K562 (cell line): ENCODE results near the gene NDUFA5. TPM values are rescaled to one million over a fixed set of nuclear protein-coding genes. Genes with fewer than 3 reads are reported as not detected.
"Not testable (repeated sequence)": the region's sequence is repeated elsewhere in the genome, so short reads cannot be mapped to it uniquely, and the experiment has no call there.

ENCODE experiments used
- ATAC-seq: fragments of 200-7000 bp; cut with Tn5 transposase; 3 replicates; pipeline ENCODE4 v1.9.1; 2020; ENCODE audit warnings: moderate library complexity
- BruUV-seq: library from RNA; stranded (reverse); fragments of 400-500 nt; replicated peaks from 2 replicates; lab custom pipeline; 2021; lab: Mats Ljungman, UMichigan
- CTCF ChIA-PET: fragments of 300-600 bp; formaldehyde crosslinking; extraction: SDS; loops from one replicate; lab custom pipeline; 2021; ENCODE audit warnings: low intra/inter-chr PET ratio; lab: Yijun Ruan, JAX
- POLR2A ChIA-PET: fragments of 300-600, 350-650 bp; sonication (Branson Sonifier 250); formaldehyde crosslinking; extraction: SDS; loops from one replicate; lab custom pipeline; 2021; ENCODE audit warnings: antibody characterized with exemption, inconsistent platforms; lab: Yijun Ruan, JAX
- DNase-seq, 4 experiments: peaks; one replicate each; pipeline versions ENCODE4 v3.0.0 to v3.0.0-alpha.2; 2011 to 2018; ENCODE audit warnings: low spot score in 3 of 4, mixed read lengths in 3 of 4; ENCODE audit errors: extremely low read depth in 1 of 4
- FAIRE-seq: peaks from 2 replicates; lab custom pipeline; 2011; peaks lifted over from hg19 to GRCh38; lab: Jason Lieb, UNC
- H2AFZ ChIP-seq: 2 replicates; pipeline ENCODE4 v1.6.0; 2011; ENCODE audit warnings: low read depth, low read length, control low read depth, inconsistent platforms
- H3K27ac ChIP-seq: fragments of 200-600 bp; 3 replicates; pipeline ENCODE4 v1.8.0; 2011; ENCODE audit warnings: low read depth, mild to moderate bottlenecking, control low read depth, inconsistent platforms, low read length, moderate library complexity, mixed read lengths; ENCODE audit errors: extremely low read depth
- H3K27me3 ChIP-seq, 2 experiments: fragments of 300-600 bp in 1 of 2; 2 replicates in 1 of 2; 3 replicates in 1 of 2; pipeline versions ENCODE4 v1.6.0 to v1.8.0; 2011; ENCODE audit warnings: inconsistent platforms in 2 of 2, low read length in 2 of 2, mild to moderate bottlenecking in 1 of 2, mixed read lengths in 1 of 2, moderate library complexity in 1 of 2; ENCODE audit not compliant: control insufficient read depth in 2 of 2, insufficient read depth in 2 of 2
- H3K36me3 ChIP-seq: fragments of 300-600 bp; 3 replicates; pipeline ENCODE4 v1.8.0; 2011; ENCODE audit warnings: mild to moderate bottlenecking, low read length, inconsistent platforms; ENCODE audit not compliant: control insufficient read depth, insufficient read depth
- H3K4me1 ChIP-seq, 2 experiments: fragments of 200-600 bp in 1 of 2; replicated peaks in 1 of 2; 2 replicates in 1 of 2; 3 replicates in 1 of 2; pipeline versions ENCODE4 v1.5.1 to v1.8.0; 2011; ENCODE audit warnings: inconsistent platforms in 2 of 2, low read length in 2 of 2, mild to moderate bottlenecking in 1 of 2, mixed read lengths in 1 of 2, moderate library complexity in 1 of 2; ENCODE audit not compliant: control insufficient read depth in 2 of 2, insufficient read depth in 2 of 2
- H3K4me2 ChIP-seq: 2 replicates; pipeline ENCODE4 v1.6.1; 2011; ENCODE audit warnings: low read length, control low read depth, inconsistent platforms, mixed read lengths; ENCODE audit not compliant: insufficient read depth
- H3K4me3 ChIP-seq: fragments of 200-600 bp; sonication (generic), shearing (Covaris generic); 2 replicates; pipeline ENCODE4 v1.5.1; 2016; ENCODE audit warnings: control low read depth, inconsistent platforms
- H3K79me2 ChIP-seq: fragments of 200-600 bp; 3 replicates; pipeline ENCODE4 v1.8.0; 2011; ENCODE audit warnings: low read length, inconsistent platforms; ENCODE audit not compliant: control insufficient read depth, insufficient read depth
- H3K9ac ChIP-seq, 2 experiments: 2 replicates each; pipeline versions ENCODE4 v1.6.0 to v1.6.1; 2011; ENCODE audit warnings: low read depth in 2 of 2, low read length in 2 of 2, control low read depth in 1 of 2, inconsistent platforms in 1 of 2, mild to moderate bottlenecking in 1 of 2, mixed read lengths in 1 of 2; ENCODE audit not compliant: insufficient read depth in 1 of 2
- H3K9me1 ChIP-seq: one replicate; pipeline ENCODE4 v1.6.0; 2011; ENCODE audit warnings: inconsistent platforms, mild to moderate bottlenecking, low read length, moderate library complexity; ENCODE audit not compliant: control insufficient read depth, insufficient read depth
- H3K9me3 ChIP-seq: replicated peaks from 2 replicates; pipeline ENCODE4 v1.5.1; 2011; ENCODE audit warnings: low read depth, low read length, inconsistent platforms; ENCODE audit not compliant: control insufficient read depth, insufficient read depth
- H4K20me1 ChIP-seq: replicated peaks from 2 replicates; pipeline ENCODE4 v1.6.1; 2011; ENCODE audit warnings: low read length, inconsistent platforms, mixed read lengths; ENCODE audit not compliant: control insufficient read depth, insufficient read depth
- ARHGAP35 ChIP-seq: fragments of 450-650 bp; IDR thresholded peaks from 2 replicates; pipeline ENCODE4 v1.6.1; 2018; ENCODE audit not compliant: partially characterized antibody
- BCOR ChIP-seq: fragments of 450-650 bp; IDR thresholded peaks from 2 replicates; pipeline ENCODE4 v1.6.1; 2016
- CREB1 ChIP-seq, 2 experiments: sonication (generic) in 1 of 2; formaldehyde crosslinking in 1 of 2; IDR thresholded peaks; 2 replicates each; pipeline versions ENCODE4 v1.6.1 to v1.8.0; 2012 to 2022; ENCODE audit warnings: inconsistent platforms in 1 of 2, mild to moderate bottlenecking in 1 of 2, missing genetic modification reagents in 1 of 2, moderate library complexity in 1 of 2
- DNMT1 ChIP-seq: fragments of 450-650 bp; IDR thresholded peaks from 2 replicates; pipeline ENCODE4 v1.6.1; 2016; ENCODE audit warnings: antibody characterized with exemption, mild to moderate bottlenecking
- DPF2 ChIP-seq: fragments of 450-650 bp; IDR thresholded peaks from 2 replicates; pipeline ENCODE4 v1.6.1; 2016
- LARP7 ChIP-seq: fragments of 450-650 bp; IDR thresholded peaks from 2 replicates; pipeline ENCODE4 v1.6.1; 2016
- NFATC3 ChIP-seq: fragments of 450-650 bp; IDR thresholded peaks from 2 replicates; pipeline ENCODE4 v1.6.1; 2017; ENCODE audit warnings: mild to moderate bottlenecking
- SMARCE1 ChIP-seq: fragments of 450-650 bp; IDR thresholded peaks from 2 replicates; pipeline ENCODE4 v1.7.1; 2016; ENCODE audit warnings: mild to moderate bottlenecking
- ZNF121 ChIP-seq: sonication (generic); formaldehyde crosslinking; conservative IDR thresholded peaks from 2 replicates; pipeline ENCODE4 v1.8.0; 2022; ENCODE audit warnings: missing genetic modification reagents
- WGBS: fragments of 100-300 bp; shearing (Covaris generic); methylation state at CpG from one replicate; pipeline ENCODE4 v1.1.6; 2016; ENCODE audit warnings: low coverage, mixed read lengths; ENCODE audit not compliant: insufficient coverage; ENCODE audit errors: missing lambda C conversion rate; 5-methylcytosine and 5-hydroxymethylcytosine counted together
- in situ Hi-C: fragments of 300-500 bp; cut with MboI; formaldehyde crosslinking; loops from 4 replicates; pipeline ENCODE4 v1.15.0; 2018; ENCODE audit warnings: inconsistent platforms, mixed read lengths
- intact Hi-C: fragments of 100-400 bp; cut with micrococcal nuclease; formaldehyde crosslinking; loops from 2 replicates; pipeline ENCODE4 v1.14.2; 2022
- polyA plus RNA-seq, 8 experiments: library from polyadenylated mRNA; depleted of rRNA in 4 of 8; stranded (reverse) in 5 of 8; unstranded in 3 of 8; fragments of >200 nt; fragmentation: Nextera tagmentation in 2 of 8; fragmentation: Illumina TruSeq in 1 of 8; extraction: Ambion mirVana in 2 of 8; extraction: Trizol in 1 of 8; gene quantifications; 2 replicates each; pipeline versions ENCODE4 v1.2.1 to v1.2.3, GENCODE V29; 2011 to 2014; ENCODE audit warnings: inconsistent platforms in 1 of 8, missing spikeins in 1 of 8
- total RNA-seq, 7 experiments: library from RNA; depleted of rRNA in 6 of 7; stranded (reverse); fragments of >200 nt in 6 of 7; fragmentation: Illumina TruSeq in 2 of 7; extraction: Trizol in 2 of 7; gene quantifications; 2 replicates each; pipeline versions ENCODE4 v1.2.1 to v1.2.3, GENCODE V29; 2011 to 2021; ENCODE audit warnings: low replicate concordance in 1 of 7
- TF ChIP-seq, protein P1 (sequence below): sonication (generic); formaldehyde crosslinking; IDR thresholded peaks from 2 replicates; pipeline ENCODE4 v1.8.0; 2023; ENCODE audit warnings: mild to moderate bottlenecking, missing genetic modification reagents
- TF ChIP-seq, protein P2 (sequence below), 2 experiments: fragments of 450-650 bp; IDR thresholded peaks; 2 replicates each; pipeline ENCODE4 v1.6.1; 2016
- TF ChIP-seq, protein P3 (sequence below), 2 experiments: fragments of 450-650 bp in 1 of 2; sonication (generic) in 1 of 2; formaldehyde crosslinking in 1 of 2; IDR thresholded peaks in 1 of 2; conservative IDR thresholded peaks in 1 of 2; 2 replicates each; pipeline versions ENCODE4 v1.6.1 to v1.8.1; 2016 to 2023; ENCODE audit warnings: mild to moderate bottlenecking in 2 of 2, moderate library complexity in 2 of 2, inconsistent platforms in 1 of 2, missing genetic modification reagents in 1 of 2

The NDUFA5 gene
- total and polyA plus RNA-seq, 9 of the 15 experiments (the other 6 are each of a cell fraction or from before 2014, with no cell fraction given), result 155 to 677 (median 269) TPM

DNA sequence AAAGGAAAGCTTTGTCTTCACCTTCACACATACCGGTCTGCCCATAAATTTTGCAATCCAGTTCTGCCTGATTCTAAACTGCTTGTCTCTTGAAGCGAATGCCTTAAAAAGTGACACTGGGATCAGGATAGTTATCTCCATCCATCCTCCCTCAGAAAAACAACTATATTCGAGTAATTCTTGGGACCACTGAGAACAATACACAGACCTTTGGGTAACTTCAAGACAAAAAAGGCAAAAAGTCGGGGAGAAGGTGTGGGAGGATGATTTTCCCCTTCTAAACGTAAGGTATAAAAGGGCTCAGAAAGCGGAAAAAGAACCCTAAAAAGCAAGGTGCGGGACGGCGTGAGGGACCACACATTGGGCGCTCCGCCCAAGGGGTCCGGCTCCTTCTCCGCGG lies 25.3 kb downstream of the NDUFA5 start (continued):
- 0 out of 2 replicates have a peak, but pooled peaks have one; percentile 0 for TF ChIP-seq CREB1 (IDR thresholded peaks at IDR 0.05)
- not testable (repeated sequence) for TF ChIP-seq CREB1 (CRISPR knock-in tag; IDR thresholded peaks at IDR 0.05)
- TF ChIP-seq, protein P1, sequence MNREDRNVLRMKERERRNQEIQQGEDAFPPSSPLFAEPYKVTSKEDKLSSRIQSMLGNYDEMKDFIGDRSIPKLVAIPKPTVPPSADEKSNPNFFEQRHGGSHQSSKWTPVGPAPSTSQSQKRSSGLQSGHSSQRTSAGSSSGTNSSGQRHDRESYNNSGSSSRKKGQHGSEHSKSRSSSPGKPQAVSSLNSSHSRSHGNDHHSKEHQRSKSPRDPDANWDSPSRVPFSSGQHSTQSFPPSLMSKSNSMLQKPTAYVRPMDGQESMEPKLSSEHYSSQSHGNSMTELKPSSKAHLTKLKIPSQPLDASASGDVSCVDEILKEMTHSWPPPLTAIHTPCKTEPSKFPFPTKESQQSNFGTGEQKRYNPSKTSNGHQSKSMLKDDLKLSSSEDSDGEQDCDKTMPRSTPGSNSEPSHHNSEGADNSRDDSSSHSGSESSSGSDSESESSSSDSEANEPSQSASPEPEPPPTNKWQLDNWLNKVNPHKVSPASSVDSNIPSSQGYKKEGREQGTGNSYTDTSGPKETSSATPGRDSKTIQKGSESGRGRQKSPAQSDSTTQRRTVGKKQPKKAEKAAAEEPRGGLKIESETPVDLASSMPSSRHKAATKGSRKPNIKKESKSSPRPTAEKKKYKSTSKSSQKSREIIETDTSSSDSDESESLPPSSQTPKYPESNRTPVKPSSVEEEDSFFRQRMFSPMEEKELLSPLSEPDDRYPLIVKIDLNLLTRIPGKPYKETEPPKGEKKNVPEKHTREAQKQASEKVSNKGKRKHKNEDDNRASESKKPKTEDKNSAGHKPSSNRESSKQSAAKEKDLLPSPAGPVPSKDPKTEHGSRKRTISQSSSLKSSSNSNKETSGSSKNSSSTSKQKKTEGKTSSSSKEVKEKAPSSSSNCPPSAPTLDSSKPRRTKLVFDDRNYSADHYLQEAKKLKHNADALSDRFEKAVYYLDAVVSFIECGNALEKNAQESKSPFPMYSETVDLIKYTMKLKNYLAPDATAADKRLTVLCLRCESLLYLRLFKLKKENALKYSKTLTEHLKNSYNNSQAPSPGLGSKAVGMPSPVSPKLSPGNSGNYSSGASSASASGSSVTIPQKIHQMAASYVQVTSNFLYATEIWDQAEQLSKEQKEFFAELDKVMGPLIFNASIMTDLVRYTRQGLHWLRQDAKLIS (CRISPR knock-in tag), result 0 out of 2 replicates have a peak, but pooled peaks have one; percentile 23

GRCh38 chr7:123530035-123530591 lies 27.5 kb downstream of the NDUFA5 start:
- Histone ChIP-seq H3K9ac (peak overlapping the region; percentile 54 to 58; a peak in 3 of 4 replicates), H3K27ac (peak overlapping the region; percentile 64; the same call in 2 of the 3 replicates), H3K79me2 (peaks cover 14% of the 10 kb centered on the region; the same call in 2 of the 3 replicates), H3K4me2 (peak overlapping the region; percentile 52), H3K4me1 (peaks cover 6 to 16% of the 10 kb centered on the region in 2 experiments), H2AFZ (peak overlapping the region; percentile 79)
- POLR2A ChIA-PET, H3K36me3 ChIP-seq, H3K27me3 ChIP-seq, H3K9me3 ChIP-seq, H4K20me1 ChIP-seq, DNase-seq, H3K4me3 ChIP-seq, FAIRE-seq, H3K9me1 ChIP-seq, BruUV-seq, in situ Hi-C loops, intact Hi-C loops, ATAC-seq: not testable (repeated sequence)
- CTCF ChIA-PET, result interaction anchor here (0.6 kb wide), 1 partner anchor 35 kb away, joined by 3 read pairs; no protein-coding TSS in a partner anchor
- WGBS, result 63% methylated on average over 11 of the region's 13 CpGs
- TF ChIP-seq LARP7 (0 out of 2 replicates have a peak, but pooled peaks have one; percentile 47), DNMT1 (0 out of 2 replicates have a peak, but pooled peaks have one; percentile 56), NFATC3 (peak; percentile 74; the same call in 1 of the 2 replicates), SMARCE1 (peak; percentile 47), DPF2 (peak; percentile 46; the same call in 1 of the 2 replicates), BCOR (peak; percentile 82), ARHGAP35 (peak; percentile 20), ZNF121 (CRISPR knock-in tag) (peak; percentile 54; the same call in 1 of the 2 replicates)
- TF ChIP-seq, protein P2, sequence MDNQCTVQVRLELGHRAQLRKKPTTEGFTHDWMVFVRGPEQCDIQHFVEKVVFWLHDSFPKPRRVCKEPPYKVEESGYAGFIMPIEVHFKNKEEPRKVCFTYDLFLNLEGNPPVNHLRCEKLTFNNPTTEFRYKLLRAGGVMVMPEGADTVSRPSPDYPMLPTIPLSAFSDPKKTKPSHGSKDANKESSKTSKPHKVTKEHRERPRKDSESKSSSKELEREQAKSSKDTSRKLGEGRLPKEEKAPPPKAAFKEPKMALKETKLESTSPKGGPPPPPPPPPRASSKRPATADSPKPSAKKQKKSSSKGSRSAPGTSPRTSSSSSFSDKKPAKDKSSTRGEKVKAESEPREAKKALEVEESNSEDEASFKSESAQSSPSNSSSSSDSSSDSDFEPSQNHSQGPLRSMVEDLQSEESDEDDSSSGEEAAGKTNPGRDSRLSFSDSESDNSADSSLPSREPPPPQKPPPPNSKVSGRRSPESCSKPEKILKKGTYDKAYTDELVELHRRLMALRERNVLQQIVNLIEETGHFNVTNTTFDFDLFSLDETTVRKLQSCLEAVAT (IDR thresholded peaks at IDR 0.05), result peak in 1 of 2 experiments; percentile 89; a peak in 2 of 4 replicates
- TF ChIP-seq, protein P3, sequence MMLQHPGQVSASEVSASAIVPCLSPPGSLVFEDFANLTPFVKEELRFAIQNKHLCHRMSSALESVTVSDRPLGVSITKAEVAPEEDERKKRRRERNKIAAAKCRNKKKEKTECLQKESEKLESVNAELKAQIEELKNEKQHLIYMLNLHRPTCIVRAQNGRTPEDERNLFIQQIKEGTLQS (IDR thresholded peaks at IDR 0.05), result peak; percentile 76
- TF ChIP-seq, protein P3 (CRISPR knock-in tag; conservative IDR thresholded peaks at IDR 0.05), result not testable (repeated sequence)
